K562 (cell line): Measurements from ENCODE around the gene QPCT. TPM values are rescaled to one million over a fixed set of nuclear protein-coding genes. Genes with fewer than 3 reads are reported as not detected.
A peak's percentile ranks its signal among the peaks of the same experiment; 100 is the strongest.

Experiments used
- ATAC-seq: fragments of 200-7000 bp; cut with Tn5 transposase; 3 replicates; pipeline ENCODE4 v1.9.1; 2020; ENCODE audit warnings: moderate library complexity
- BruUV-seq: library from RNA; stranded (reverse); fragments of 400-500 nt; replicated peaks from 2 replicates; lab custom pipeline; 2021; lab: Mats Ljungman, UMichigan
- CTCF ChIA-PET: fragments of 300-600 bp; formaldehyde crosslinking; extraction: SDS; loops from one replicate; lab custom pipeline; 2021; ENCODE audit warnings: low intra/inter-chr PET ratio; lab: Yijun Ruan, JAX
- POLR2A ChIA-PET: fragments of 300-600, 350-650 bp; sonication (Branson Sonifier 250); formaldehyde crosslinking; extraction: SDS; loops from one replicate; lab custom pipeline; 2021; ENCODE audit warnings: antibody characterized with exemption, inconsistent platforms; lab: Yijun Ruan, JAX
- DNase-seq, 4 experiments: peaks; one replicate each; pipeline versions ENCODE4 v3.0.0 to v3.0.0-alpha.2; 2011 to 2018; ENCODE audit warnings: low spot score in 3 of 4, mixed read lengths in 3 of 4; ENCODE audit errors: extremely low read depth in 1 of 4
- FAIRE-seq: peaks from 2 replicates; lab custom pipeline; 2011; peaks lifted over from hg19 to GRCh38; lab: Jason Lieb, UNC
- H2AFZ ChIP-seq: 2 replicates; pipeline ENCODE4 v1.6.0; 2011; ENCODE audit warnings: low read depth, low read length, control low read depth, inconsistent platforms
- H3K27ac ChIP-seq: fragments of 200-600 bp; 3 replicates; pipeline ENCODE4 v1.8.0; 2011; ENCODE audit warnings: low read depth, mild to moderate bottlenecking, control low read depth, inconsistent platforms, low read length, moderate library complexity, mixed read lengths; ENCODE audit errors: extremely low read depth
- H3K27me3 ChIP-seq, 2 experiments: fragments of 300-600 bp in 1 of 2; 2 replicates in 1 of 2; 3 replicates in 1 of 2; pipeline versions ENCODE4 v1.6.0 to v1.8.0; 2011; ENCODE audit warnings: inconsistent platforms in 2 of 2, low read length in 2 of 2, mild to moderate bottlenecking in 1 of 2, mixed read lengths in 1 of 2, moderate library complexity in 1 of 2; ENCODE audit not compliant: control insufficient read depth in 2 of 2, insufficient read depth in 2 of 2
- H3K36me3 ChIP-seq: fragments of 300-600 bp; 3 replicates; pipeline ENCODE4 v1.8.0; 2011; ENCODE audit warnings: mild to moderate bottlenecking, low read length, inconsistent platforms; ENCODE audit not compliant: control insufficient read depth, insufficient read depth
- H3K4me1 ChIP-seq, 2 experiments: fragments of 200-600 bp in 1 of 2; replicated peaks in 1 of 2; 2 replicates in 1 of 2; 3 replicates in 1 of 2; pipeline versions ENCODE4 v1.5.1 to v1.8.0; 2011; ENCODE audit warnings: inconsistent platforms in 2 of 2, low read length in 2 of 2, mild to moderate bottlenecking in 1 of 2, mixed read lengths in 1 of 2, moderate library complexity in 1 of 2; ENCODE audit not compliant: control insufficient read depth in 2 of 2, insufficient read depth in 2 of 2
- H3K4me2 ChIP-seq: 2 replicates; pipeline ENCODE4 v1.6.1; 2011; ENCODE audit warnings: low read length, control low read depth, inconsistent platforms, mixed read lengths; ENCODE audit not compliant: insufficient read depth
- H3K4me3 ChIP-seq: fragments of 200-600 bp; sonication (generic), shearing (Covaris generic); 2 replicates; pipeline ENCODE4 v1.5.1; 2016; ENCODE audit warnings: control low read depth, inconsistent platforms
- H3K79me2 ChIP-seq: fragments of 200-600 bp; 3 replicates; pipeline ENCODE4 v1.8.0; 2011; ENCODE audit warnings: low read length, inconsistent platforms; ENCODE audit not compliant: control insufficient read depth, insufficient read depth
- H3K9ac ChIP-seq, 2 experiments: 2 replicates each; pipeline versions ENCODE4 v1.6.0 to v1.6.1; 2011; ENCODE audit warnings: low read depth in 2 of 2, low read length in 2 of 2, control low read depth in 1 of 2, inconsistent platforms in 1 of 2, mild to moderate bottlenecking in 1 of 2, mixed read lengths in 1 of 2; ENCODE audit not compliant: insufficient read depth in 1 of 2
- H3K9me1 ChIP-seq: one replicate; pipeline ENCODE4 v1.6.0; 2011; ENCODE audit warnings: inconsistent platforms, mild to moderate bottlenecking, low read length, moderate library complexity; ENCODE audit not compliant: control insufficient read depth, insufficient read depth
- H3K9me3 ChIP-seq: replicated peaks from 2 replicates; pipeline ENCODE4 v1.5.1; 2011; ENCODE audit warnings: low read depth, low read length, inconsistent platforms; ENCODE audit not compliant: control insufficient read depth, insufficient read depth
- H4K20me1 ChIP-seq: replicated peaks from 2 replicates; pipeline ENCODE4 v1.6.1; 2011; ENCODE audit warnings: low read length, inconsistent platforms, mixed read lengths; ENCODE audit not compliant: control insufficient read depth, insufficient read depth
- BRD9 ChIP-seq: fragments of 450-650 bp; IDR thresholded peaks from 2 replicates; pipeline ENCODE4 v1.6.1; 2018; ENCODE audit warnings: low read depth; ENCODE audit not compliant: partially characterized antibody
- CEBPB ChIP-seq: fragments of 450-650 bp; IDR thresholded peaks from 2 replicates; pipeline ENCODE4 v1.6.1; 2016; ENCODE audit warnings: missing genetic modification characterization, missing compliant biosample characterization
- CEBPG ChIP-seq, 3 experiments: fragments of 200-800 bp in 1 of 3; sonication (Bioruptor generic) in 1 of 3; sonication (generic) in 1 of 3; formaldehyde crosslinking in 1 of 3; IDR thresholded peaks in 2 of 3; conservative IDR thresholded peaks in 1 of 3; 2 replicates each; pipeline versions ENCODE4 v1.6.1 to v1.8.0; 2016 to 2022; ENCODE audit warnings: missing compliant biosample characterization in 2 of 3, missing genetic modification characterization in 2 of 3, mild to moderate bottlenecking in 1 of 3, missing genetic modification reagents in 1 of 3
- DNMT1 ChIP-seq: fragments of 450-650 bp; IDR thresholded peaks from 2 replicates; pipeline ENCODE4 v1.6.1; 2016; ENCODE audit warnings: antibody characterized with exemption, mild to moderate bottlenecking
- E2F4 ChIP-seq: sonication (generic); formaldehyde crosslinking; IDR thresholded peaks from 2 replicates; pipeline ENCODE4 v1.8.0; 2022; ENCODE audit warnings: mild to moderate bottlenecking, low read depth, missing genetic modification reagents
- GTF3C2 ChIP-seq: IDR thresholded peaks from 3 replicates; pipeline ENCODE4 v1.6.1; 2011; ENCODE audit warnings: borderline replicate concordance, mild to moderate bottlenecking, moderate library complexity; ENCODE audit not compliant: insufficient read length; ENCODE audit errors: extremely low read depth
- HDAC3 ChIP-seq: fragments of 450-650 bp; IDR thresholded peaks from 2 replicates; pipeline ENCODE4 v1.6.1; 2018; ENCODE audit warnings: borderline replicate concordance, mild to moderate bottlenecking, moderate library complexity; ENCODE audit not compliant: partially characterized antibody
- HINFP ChIP-seq: fragments of 450-650 bp; conservative IDR thresholded peaks from 2 replicates; pipeline ENCODE4 v1.6.1; 2016; ENCODE audit warnings: missing genetic modification characterization, low read depth, mild to moderate bottlenecking, control low read depth, missing compliant biosample characterization
- SAFB ChIP-seq: fragments of 200-400 bp; formaldehyde crosslinking; IDR thresholded peaks from 2 replicates; pipeline ENCODE4 v1.6.1; 2017; ENCODE audit warnings: low read depth, low read length, borderline replicate concordance
- SNAPC5 ChIP-seq: fragments of 250-450 bp; sonication (Bioruptor Pico); IDR thresholded peaks from 2 replicates; pipeline ENCODE4 v1.8.0; 2021; ENCODE audit warnings: moderate library complexity, mild to moderate bottlenecking, inconsistent platforms
- TFAP4 ChIP-seq: sonication (generic); formaldehyde crosslinking; IDR thresholded peaks from 2 replicates; pipeline ENCODE4 v1.8.0; 2022; ENCODE audit warnings: missing genetic modification reagents, mild to moderate bottlenecking, moderate library complexity, borderline replicate concordance
- WGBS: fragments of 100-300 bp; shearing (Covaris generic); methylation state at CpG from one replicate; pipeline ENCODE4 v1.1.6; 2016; ENCODE audit warnings: low coverage, mixed read lengths; ENCODE audit not compliant: insufficient coverage; ENCODE audit errors: missing lambda C conversion rate; 5-methylcytosine and 5-hydroxymethylcytosine counted together
- in situ Hi-C: fragments of 300-500 bp; cut with MboI; formaldehyde crosslinking; loops from 4 replicates; pipeline ENCODE4 v1.15.0; 2018; ENCODE audit warnings: inconsistent platforms, mixed read lengths
- intact Hi-C: fragments of 100-400 bp; cut with micrococcal nuclease; formaldehyde crosslinking; loops from 2 replicates; pipeline ENCODE4 v1.14.2; 2022
- polyA plus RNA-seq, 8 experiments: library from polyadenylated mRNA; depleted of rRNA in 4 of 8; stranded (reverse) in 5 of 8; unstranded in 3 of 8; fragments of >200 nt; fragmentation: Nextera tagmentation in 2 of 8; fragmentation: Illumina TruSeq in 1 of 8; extraction: Ambion mirVana in 2 of 8; extraction: Trizol in 1 of 8; gene quantifications; 2 replicates each; pipeline versions ENCODE4 v1.2.1 to v1.2.3, GENCODE V29; 2011 to 2014; ENCODE audit warnings: inconsistent platforms in 1 of 8, missing spikeins in 1 of 8
- total RNA-seq, 7 experiments: library from RNA; depleted of rRNA in 6 of 7; stranded (reverse); fragments of >200 nt in 6 of 7; fragmentation: Illumina TruSeq in 2 of 7; extraction: Trizol in 2 of 7; gene quantifications; 2 replicates each; pipeline versions ENCODE4 v1.2.1 to v1.2.3, GENCODE V29; 2011 to 2021; ENCODE audit warnings: low replicate concordance in 1 of 7

The QPCT gene
- total and polyA plus RNA-seq, 9 of the 15 experiments (the other 6 are each of a cell fraction or from before 2014, with no cell fraction given) = 0.07 TPM; not detected in 8

- TF ChIP-seq HINFP = no peak
- TF ChIP-seq, all 486 proteins: peak for 0
Measured at GRCh38 chr2:37335604-37336003, 8.8 kb upstream of the QPCT start (continued).

GRCh38 chr2:37337620-37338280 is 6.7 kb upstream of the QPCT start:
- ATAC-seq = no peak
- Histone ChIP-seq H3K4me3 (no peak overlapping the region), H3K4me1 (no peaks in the 10 kb centered on the region), H3K27ac (no peak overlapping the region), H4K20me1 (no peaks in the 10 kb centered on the region), H3K36me3 (no peaks in the 10 kb centered on the region), H3K4me2 (no peak overlapping the region), H3K9me3 (no peaks in the 10 kb centered on the region), H3K27me3 (peaks cover 7% of the 10 kb centered on the region in 2 experiments; a peak in 4 of 5 replicates), H3K9ac (no peak overlapping the region), H3K9me1 (no peaks in the 10 kb centered on the region), H3K79me2 (no peaks in the 10 kb centered on the region), H2AFZ (no peak overlapping the region)
- intact Hi-C loops = no loop called here
- ChIA-PET POLR2A (interaction anchor here (1.5 kb wide), 1 partner anchor 11 kb away, joined by 4 read pairs; no protein-coding TSS in a partner anchor), CTCF (no interaction called here)
- no TSS peak for BruUV-seq
- WGBS = 2% methylated on average over 7 of the region's 7 CpGs
- no peak for TF ChIP-seq DNMT1
- TF ChIP-seq BRD9 = no peak
- no peak for TF ChIP-seq SAFB
- peak; percentile 74 for TF ChIP-seq CEBPB
- no peak for TF ChIP-seq CEBPG (CRISPR knock-in tag; IDR thresholded peaks at IDR 0.05)
- peak in 1 of 2 experiments; percentile 49; a peak in 2 of 4 replicates for TF ChIP-seq CEBPG (tag; conservative IDR thresholded peaks at IDR 0.05 in 1 of 2, IDR thresholded peaks at IDR 0.05 in 1 of 2)
- TF ChIP-seq SNAPC5 (CRISPR knock-in tag) = no peak
- no peak for TF ChIP-seq E2F4 (CRISPR knock-in tag)
- no peak for TF ChIP-seq HDAC3
- TF ChIP-seq GTF3C2 = no peak
- no peak for TF ChIP-seq TFAP4 (CRISPR knock-in tag)
- no peak for DNase-seq
- FAIRE-seq = peak; percentile 44
- in situ Hi-C loops = no loop called here
